ENCODE results near the gene PRPSAP2. TPM values are rescaled to one million over a fixed set of nuclear protein-coding genes. Genes with fewer than 3 reads are reported as not detected.
A peak's percentile ranks its signal among the peaks of the same experiment; 100 is the strongest.

PRPSAP2 gene, protein sequence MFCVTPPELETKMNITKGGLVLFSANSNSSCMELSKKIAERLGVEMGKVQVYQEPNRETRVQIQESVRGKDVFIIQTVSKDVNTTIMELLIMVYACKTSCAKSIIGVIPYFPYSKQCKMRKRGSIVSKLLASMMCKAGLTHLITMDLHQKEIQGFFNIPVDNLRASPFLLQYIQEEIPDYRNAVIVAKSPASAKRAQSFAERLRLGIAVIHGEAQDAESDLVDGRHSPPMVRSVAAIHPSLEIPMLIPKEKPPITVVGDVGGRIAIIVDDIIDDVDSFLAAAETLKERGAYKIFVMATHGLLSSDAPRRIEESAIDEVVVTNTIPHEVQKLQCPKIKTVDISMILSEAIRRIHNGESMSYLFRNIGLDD
- total RNA-seq (2021; fragmentation: NEBNext Ultra II Directional; extraction: Animal tissue kit (Norgen Biotek cat#: 25700)) (48.3 and 50.5 TPM in 2 replicates), polyA plus RNA-seq (2011; rRNA removed) (21.9 and 28.7 TPM in 2 replicates), polyA minus RNA-seq (2011; rRNA and poly(A)+ RNA removed) (34.9 and 41.1 TPM in 2 replicates)
- polyA plus RNA-seq (2011; cell fraction: cytosol; rRNA removed): 41.4 TPM
- 20.4 TPM for polyA plus RNA-seq (2011; cell fraction: nucleus; rRNA removed)
- 39.2 to 57.3 TPM (median 40.7 TPM) in 4 replicates for polyA plus RNA-seq (2012, experiment 1 of 2)
- polyA plus RNA-seq (2012, experiment 2 of 2): 8.4 TPM
- 27.9 TPM for polyA plus RNA-seq (2013, experiment 1 of 2)
- 24.7 TPM for polyA plus RNA-seq (2013, experiment 2 of 2)
- polyA minus RNA-seq (2011; cell fraction: cytosol; rRNA and poly(A)+ RNA removed): 28.1 TPM
- 36.3 TPM for polyA minus RNA-seq (2011; cell fraction: nucleus; rRNA and poly(A)+ RNA removed)
- long read RNA-seq, experiment 1, transcript PRPSAP2-201 (12 exons, 1,910 nt): major isoform, 11 of 45 reads
- long read RNA-seq, experiment 1, partial matches to known transcripts: 18 of 45 reads
- long read RNA-seq, experiment 1, other reads (novel, unspliced or antisense): 11 of 45 reads
- long read RNA-seq, experiment 2, transcript PRPSAP2-201 (12 exons, 1,910 nt): major isoform, 17 of 68 reads
- long read RNA-seq, experiment 2, partial matches to known transcripts: 23 of 68 reads
- long read RNA-seq, experiment 2, other reads (novel, unspliced or antisense): 27 of 68 reads

DNA sequence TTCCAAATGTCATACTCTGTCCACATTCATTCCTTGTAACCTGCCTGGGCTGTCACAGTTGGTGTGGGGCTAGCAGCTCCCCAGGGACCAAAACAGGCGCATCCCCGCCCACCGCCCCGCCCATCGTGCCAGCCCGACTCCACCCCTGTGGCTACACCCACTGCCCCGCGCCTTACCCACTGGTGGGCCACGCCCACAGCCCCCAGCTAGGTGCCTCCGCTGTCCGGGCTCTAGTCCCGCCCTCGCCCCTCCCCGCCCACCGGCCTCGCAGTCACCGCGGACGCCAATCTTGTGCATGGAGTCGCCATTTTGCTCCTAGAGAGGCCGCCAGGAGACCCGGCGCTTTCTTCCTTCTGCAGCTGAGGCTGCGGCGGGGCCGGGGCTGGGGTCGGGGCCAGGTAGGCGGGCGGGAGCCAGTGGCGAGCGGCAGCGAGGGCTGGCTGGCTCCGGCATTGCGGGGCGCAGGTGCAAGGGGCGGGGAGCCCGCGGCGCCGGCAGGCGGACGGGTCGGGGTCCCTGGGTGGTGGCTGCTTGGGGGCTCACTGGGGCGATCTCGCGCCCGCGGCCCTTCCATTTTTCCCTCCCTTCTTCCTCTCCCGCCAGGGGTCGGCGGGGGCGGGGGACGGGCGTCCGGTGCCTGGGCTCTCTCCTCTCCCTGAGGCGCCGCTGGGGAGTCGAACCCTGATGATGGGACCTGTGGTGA lies at the start of gene PRPSAP2:
PRPSAP2 (plus strand) TSS at position 268 of the 703 bp plus-strand sequence. CDS start 7,703 bp downstream, outside the sequence.
- peak; percentile 73 to 93 for DNase-seq (ENCODE audit: low read depth in 1 of 2, low spot score in 2 of 2)
- no peak within 1 kb of the TSS for H3K56ac ChIP-seq (replicated peaks; ENCODE audit: insufficient read length, low read depth, low read length)
- H3K14ac ChIP-seq (ENCODE audit: insufficient read length): no peak within 1 kb of the TSS
- no peak within 1 kb of the TSS for H2BK15ac ChIP-seq (ENCODE audit: low read length)
- peak within 1 kb of the TSS; percentile 45 for H4K8ac ChIP-seq (ENCODE audit: extremely low read depth, insufficient read depth, low read length)
- H3K23ac ChIP-seq (ENCODE audit: insufficient read length): no peak within 1 kb of the TSS
- peak within 1 kb of the TSS; percentile 15 for H4K5ac ChIP-seq (ENCODE audit: insufficient read length, low read depth, low read length)
- peaks cover 0 to 5% (median 2%) of the 10 kb centered on the region in 4 experiments; a peak in 4 of 7 replicates for H3K4me1 ChIP-seq (replicated peaks in 1 of 4; ENCODE audit: control insufficient read depth in 3 of 4, insufficient read depth in 4 of 4, low read length in 3 of 4)
- ChIA-PET POLR2A (ENCODE audit: partially characterized antibody) (interaction anchor here (1.1 to 1.8 kb wide), 4 partner anchors 9 to 75 kb away, joined by 3 to 12 read pairs (median 4); no protein-coding TSS in a partner anchor), CTCF (ENCODE audit: partially characterized antibody) (interaction anchor here (1.0 to 1.2 kb wide), 3 partner anchors 7 to 103 kb away, joined by 3 to 4 read pairs (median 3); no protein-coding TSS in a partner anchor)
- no peak for FAIRE-seq
- H3K27me3 ChIP-seq (replicated peaks in 1 of 4; ENCODE audit: control insufficient read depth in 3 of 4, extremely low read depth in 1 of 4, insufficient read depth in 3 of 4, low read length in 3 of 4): no peaks in the 10 kb centered on the region
- H3K23me2 ChIP-seq (ENCODE audit: low read depth, low read length): peaks cover 7% of the 10 kb centered on the region
- H3K9me3 ChIP-seq (ENCODE audit: insufficient read depth in 2 of 2, low read depth in 1 of 2, low read length in 1 of 2): no peaks in the 10 kb centered on the region
- H3K4ac ChIP-seq (replicated peaks; ENCODE audit: insufficient read length, low read depth, low read length): no peak within 1 kb of the TSS
- H2BK120ac ChIP-seq (replicated peaks; ENCODE audit: low read depth, low read length): no peak within 1 kb of the TSS
- WGBS, 2 experiments (ENCODE audit: extremely low coverage in 1 of 2, insufficient coverage in 1 of 2, insufficient read length in 1 of 2, insufficient replicate concordance in 2 of 2, low coverage in 1 of 2, low lambda C conversion rate in 2 of 2, missing lambda C conversion rate in 1 of 2): 1% methylated on average over 27 of the region's 58 CpGs; no CpG with 5 or more reads in 1 of the 2 experiments
- no peaks in the 10 kb centered on the region for H3K36me3 ChIP-seq (ENCODE audit: control insufficient read depth in 2 of 4, insufficient read depth in 4 of 4, low read length in 3 of 4)
- peak within 1 kb of the TSS; percentile 55; the same call in 1 of the 2 replicates for H2BK5ac ChIP-seq (ENCODE audit: low read depth, low read length)
- H2AK5ac ChIP-seq (ENCODE audit: low read depth, low read length): no peak within 1 kb of the TSS
- H2AFZ ChIP-seq (ENCODE audit: low read length): no peak within 1 kb of the TSS
- H2BK20ac ChIP-seq (ENCODE audit: low read length): no peak within 1 kb of the TSS
- peak within 1 kb of the TSS; percentile 79 to 99 (median 82) for H3K9ac ChIP-seq (replicated peaks in 1 of 4; ENCODE audit: extremely low read depth in 1 of 4, low read depth in 3 of 4, low read length in 3 of 4)
- H4K91ac ChIP-seq (replicated peaks; ENCODE audit: insufficient read length, low read length): no peak within 1 kb of the TSS
- peak within 1 kb of the TSS; percentile 70 to 76 for H3K4me2 ChIP-seq (ENCODE audit: insufficient read depth in 1 of 2, low read depth in 2 of 2, low read length in 2 of 2)
- peak within 1 kb of the TSS; percentile 15; the same call in 1 of the 2 replicates for H3K18ac ChIP-seq (ENCODE audit: extremely low read depth, low read length)
- H3K79me2 ChIP-seq (ENCODE audit: control insufficient read depth in 1 of 2, insufficient read depth in 2 of 2, low read length in 2 of 2): peaks cover 6 to 50% of the 10 kb centered on the region in 2 experiments; a peak in 3 of 4 replicates
- no peaks in the 10 kb centered on the region for H4K20me1 ChIP-seq (replicated peaks in 1 of 2; ENCODE audit: control insufficient read depth in 1 of 2, insufficient read depth in 2 of 2, low read length in 2 of 2)
- 0 out of 2 replicates have a peak, but pooled peaks cover 2% of the 10 kb centered on the region for H3K79me1 ChIP-seq (ENCODE audit: low read depth, low read length)
- H3K4me3 ChIP-seq (ENCODE audit: extremely low read depth in 1 of 4, insufficient read depth in 2 of 4, low read depth in 3 of 4, low read length in 4 of 4): peak within 1 kb of the TSS; percentile 61 to 88 (median 78)
- H2BK12ac ChIP-seq (ENCODE audit: low read depth, low read length): no peak within 1 kb of the TSS
- peak within 1 kb of the TSS; percentile 80 for H3K27ac ChIP-seq (ENCODE audit: low read depth, low read length)
- no peak for TF ChIP-seq GTF2F1 (IDR thresholded peaks at IDR 0.05; ENCODE audit: borderline replicate concordance, low read depth, low read length)
- peak; percentile 44 for TF ChIP-seq ASH2L (IDR thresholded peaks at IDR 0.05; ENCODE audit: low read length)
- TF ChIP-seq CBX8 (IDR thresholded peaks at IDR 0.05; ENCODE audit: borderline replicate concordance, low read depth, low read length): no peak
- TF ChIP-seq NANOG (IDR thresholded peaks at IDR 0.05; ENCODE audit: insufficient read depth, low read depth, low read length, poor library complexity, severe bottlenecking): no peak
- 0 out of 2 replicates have a peak, but pooled peaks have one; percentile 53 for TF ChIP-seq BACH1 (IDR thresholded peaks at IDR 0.05; ENCODE audit: low read length)

Measured in H1 (cell line).